PFSK-1 (cell line): ENCODE results near the gene ATP6V1C2. TPM values are rescaled to one million over a fixed set of nuclear protein-coding genes. Genes with fewer than 3 reads are reported as not detected.

Experiments
- FOXP2 ChIP-seq: optimal IDR thresholded peaks from 2 replicates; pipeline ENCODE3; 2011; ENCODE audit warnings: borderline replicate concordance, control low read depth, inconsistent platforms; ENCODE audit not compliant: insufficient read depth; ENCODE audit errors: extremely low read length, extremely low read depth
- POLR2AphosphoS5 ChIP-seq: IDR thresholded peaks from 2 replicates; pipeline ENCODE4 v1.6.1; 2012; ENCODE audit warnings: low read depth, mild to moderate bottlenecking, control low read depth, low read length, moderate library complexity
- SIN3A ChIP-seq: IDR thresholded peaks from 2 replicates; pipeline ENCODE4 v1.6.1; 2012; ENCODE audit warnings: mild to moderate bottlenecking, low read length, moderate library complexity, borderline replicate concordance; ENCODE audit not compliant: insufficient read depth
- TAF1 ChIP-seq: IDR thresholded peaks from 2 replicates; pipeline ENCODE4 v1.6.1; 2012; ENCODE audit warnings: low read length, control low read depth, borderline replicate concordance; ENCODE audit not compliant: insufficient read depth
- polyA plus RNA-seq: library from polyadenylated mRNA; unstranded; fragments of >200 nt; gene quantifications from one replicate; pipeline ENCODE4 v1.2.1, GENCODE V29; 2012; ENCODE audit warnings: low read depth, missing spikeins; ENCODE audit not compliant: insufficient read length
- TF ChIP-seq, protein P1 (sequence below), 2 experiments: IDR thresholded peaks; 2 replicates each; pipeline versions ENCODE4 v1.6.1 to v1.8.0; 2011 to 2012; ENCODE audit warnings: low read depth in 2 of 2, low read length in 2 of 2, control low read depth in 1 of 2, inconsistent platforms in 1 of 2, mild to moderate bottlenecking in 1 of 2, moderate library complexity in 1 of 2; ENCODE audit not compliant: insufficient read depth in 1 of 2

ATP6V1C2 gene, protein sequence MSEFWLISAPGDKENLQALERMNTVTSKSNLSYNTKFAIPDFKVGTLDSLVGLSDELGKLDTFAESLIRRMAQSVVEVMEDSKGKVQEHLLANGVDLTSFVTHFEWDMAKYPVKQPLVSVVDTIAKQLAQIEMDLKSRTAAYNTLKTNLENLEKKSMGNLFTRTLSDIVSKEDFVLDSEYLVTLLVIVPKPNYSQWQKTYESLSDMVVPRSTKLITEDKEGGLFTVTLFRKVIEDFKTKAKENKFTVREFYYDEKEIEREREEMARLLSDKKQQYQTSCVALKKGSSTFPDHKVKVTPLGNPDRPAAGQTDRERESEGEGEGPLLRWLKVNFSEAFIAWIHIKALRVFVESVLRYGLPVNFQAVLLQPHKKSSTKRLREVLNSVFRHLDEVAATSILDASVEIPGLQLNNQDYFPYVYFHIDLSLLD
- polyA plus RNA-seq: 11.9 TPM

DNA sequence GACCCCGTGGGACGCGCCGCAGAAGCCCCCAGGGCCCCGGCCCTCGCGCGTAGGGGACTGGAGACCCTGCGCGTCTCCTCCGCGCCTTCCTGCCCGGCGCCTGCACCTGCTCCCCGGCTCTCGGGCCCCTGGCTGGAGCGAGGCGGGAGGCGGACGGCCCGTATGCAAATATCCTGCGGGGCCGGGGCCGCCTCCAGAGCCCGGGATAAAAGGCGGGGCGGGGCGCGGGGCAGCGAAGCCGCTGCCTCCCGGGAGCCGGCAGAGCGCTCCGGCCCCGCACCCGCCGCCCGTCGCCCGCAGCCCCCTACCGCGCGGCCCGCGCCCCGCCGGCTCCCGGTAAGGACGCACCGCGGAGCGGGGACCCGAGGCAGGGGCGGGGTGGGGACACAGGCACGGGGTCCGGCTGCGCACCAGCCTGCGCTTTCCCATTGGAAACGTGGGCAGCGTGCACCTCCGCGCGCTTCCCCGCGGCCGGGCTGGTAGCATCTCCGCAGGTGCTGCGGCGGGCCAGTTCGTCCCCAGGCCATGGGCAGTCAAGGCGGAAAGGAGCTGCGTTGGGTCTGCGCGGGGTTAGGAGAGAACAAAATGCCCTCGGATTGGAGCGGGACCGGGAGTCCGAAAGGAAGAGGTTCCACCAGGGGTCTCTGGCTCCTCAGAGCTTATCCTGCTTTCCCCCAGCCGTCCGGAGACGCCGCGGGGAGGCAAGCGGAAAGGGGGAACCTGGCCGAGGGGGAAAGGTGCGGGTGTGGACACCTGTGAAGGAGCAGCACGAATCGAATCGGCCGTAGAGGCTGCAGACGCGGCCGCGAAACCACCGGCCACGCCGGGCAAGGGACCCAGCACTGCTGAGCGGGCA is at the start of gene ATP6V1C2:
TSS of gene ATP6V1C2 (plus strand) at position 235 of the 856 bp plus-strand sequence. CDS start 1,220 bp downstream, outside the sequence.
- no peak for TF ChIP-seq SIN3A
- TF ChIP-seq, protein P1, sequence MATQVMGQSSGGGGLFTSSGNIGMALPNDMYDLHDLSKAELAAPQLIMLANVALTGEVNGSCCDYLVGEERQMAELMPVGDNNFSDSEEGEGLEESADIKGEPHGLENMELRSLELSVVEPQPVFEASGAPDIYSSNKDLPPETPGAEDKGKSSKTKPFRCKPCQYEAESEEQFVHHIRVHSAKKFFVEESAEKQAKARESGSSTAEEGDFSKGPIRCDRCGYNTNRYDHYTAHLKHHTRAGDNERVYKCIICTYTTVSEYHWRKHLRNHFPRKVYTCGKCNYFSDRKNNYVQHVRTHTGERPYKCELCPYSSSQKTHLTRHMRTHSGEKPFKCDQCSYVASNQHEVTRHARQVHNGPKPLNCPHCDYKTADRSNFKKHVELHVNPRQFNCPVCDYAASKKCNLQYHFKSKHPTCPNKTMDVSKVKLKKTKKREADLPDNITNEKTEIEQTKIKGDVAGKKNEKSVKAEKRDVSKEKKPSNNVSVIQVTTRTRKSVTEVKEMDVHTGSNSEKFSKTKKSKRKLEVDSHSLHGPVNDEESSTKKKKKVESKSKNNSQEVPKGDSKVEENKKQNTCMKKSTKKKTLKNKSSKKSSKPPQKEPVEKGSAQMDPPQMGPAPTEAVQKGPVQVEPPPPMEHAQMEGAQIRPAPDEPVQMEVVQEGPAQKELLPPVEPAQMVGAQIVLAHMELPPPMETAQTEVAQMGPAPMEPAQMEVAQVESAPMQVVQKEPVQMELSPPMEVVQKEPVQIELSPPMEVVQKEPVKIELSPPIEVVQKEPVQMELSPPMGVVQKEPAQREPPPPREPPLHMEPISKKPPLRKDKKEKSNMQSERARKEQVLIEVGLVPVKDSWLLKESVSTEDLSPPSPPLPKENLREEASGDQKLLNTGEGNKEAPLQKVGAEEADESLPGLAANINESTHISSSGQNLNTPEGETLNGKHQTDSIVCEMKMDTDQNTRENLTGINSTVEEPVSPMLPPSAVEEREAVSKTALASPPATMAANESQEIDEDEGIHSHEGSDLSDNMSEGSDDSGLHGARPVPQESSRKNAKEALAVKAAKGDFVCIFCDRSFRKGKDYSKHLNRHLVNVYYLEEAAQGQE (IDR thresholded peaks at IDR 0.05; ENCODE audit: insufficient read depth in 1 of 2, low read depth in 2 of 2, low read length in 2 of 2): no peak
- TF ChIP-seq POLR2AphosphoS5: no peak
- no peak for TF ChIP-seq TAF1
- TF ChIP-seq FOXP2: no peak

DNA sequence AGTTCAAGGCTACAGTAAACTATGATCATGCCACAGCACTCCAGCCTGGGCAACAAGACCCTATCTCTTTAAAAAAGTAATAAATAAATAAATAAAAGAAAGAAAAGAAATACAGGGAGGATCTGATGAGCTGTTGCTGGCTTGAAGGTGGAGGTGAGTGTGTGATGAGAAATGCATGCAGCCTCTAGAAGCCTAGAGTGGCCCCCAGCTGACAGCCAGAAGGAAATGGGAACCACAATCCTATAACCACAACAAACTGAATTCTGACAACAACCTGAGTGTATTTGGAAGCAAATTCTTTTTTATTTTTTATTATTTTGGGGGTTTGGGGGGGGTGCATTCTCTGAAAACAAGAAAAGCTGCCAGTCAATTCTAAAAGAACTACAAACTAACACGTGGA is 46.3 kb upstream of the ATP6V1C2 start:
- TF ChIP-seq SIN3A: no peak
- TF ChIP-seq, protein P1 (IDR thresholded peaks at IDR 0.05; ENCODE audit: insufficient read depth in 1 of 2, low read depth in 2 of 2, low read length in 2 of 2): no peak
- TF ChIP-seq POLR2AphosphoS5: no peak
- no peak for TF ChIP-seq TAF1
- no peak for TF ChIP-seq FOXP2

DNA sequence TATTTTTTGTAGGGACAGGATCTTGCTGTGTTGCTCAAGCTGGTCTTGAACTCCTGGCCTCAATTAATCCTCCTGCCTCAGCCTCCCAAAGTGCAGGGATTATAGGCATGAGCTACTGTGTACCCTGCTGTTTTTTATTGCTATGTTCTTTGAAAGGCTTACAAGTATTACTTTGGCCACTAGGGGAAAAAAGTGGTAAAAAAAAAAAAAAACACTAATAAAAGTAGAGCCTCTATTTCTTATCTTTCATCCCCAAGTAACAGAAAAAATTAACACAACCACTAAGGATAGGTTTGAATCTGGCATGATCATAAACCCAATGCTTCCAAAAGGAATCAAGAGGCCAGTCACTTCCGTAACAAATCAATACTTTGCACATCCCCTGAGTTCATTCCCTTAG is 43.2 kb upstream of the ATP6V1C2 start:
- TF ChIP-seq SIN3A (no peak), TAF1 (no peak), POLR2AphosphoS5 (no peak), FOXP2 (no peak)
- TF ChIP-seq, protein P1 (IDR thresholded peaks at IDR 0.05; ENCODE audit: insufficient read depth in 1 of 2, low read depth in 2 of 2, low read length in 2 of 2): no peak

DNA sequence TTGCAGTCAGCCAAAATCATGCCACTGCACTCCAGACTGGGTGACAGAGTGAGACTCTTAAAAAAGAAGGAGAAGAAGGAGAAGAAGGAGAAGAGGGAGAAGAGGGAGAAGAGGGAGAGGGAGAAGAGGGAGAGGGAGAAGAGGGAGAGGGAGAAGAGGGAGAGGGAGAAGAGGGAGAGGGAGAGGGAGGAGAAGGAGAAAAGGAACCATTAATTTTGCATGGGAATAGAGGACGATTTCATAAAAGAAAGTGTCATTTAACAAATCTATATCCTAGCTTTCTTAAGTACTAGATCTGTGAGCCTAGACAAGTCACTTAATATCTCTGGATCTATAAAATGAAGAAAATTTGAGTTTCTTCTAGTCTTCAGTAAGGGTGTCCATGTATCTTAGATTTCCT is 41.2 kb upstream of the ATP6V1C2 start:
- TF ChIP-seq TAF1 (no peak), FOXP2 (no peak), SIN3A (no peak), POLR2AphosphoS5 (no peak)
- TF ChIP-seq, protein P1 (IDR thresholded peaks at IDR 0.05; ENCODE audit: insufficient read depth in 1 of 2, low read depth in 2 of 2, low read length in 2 of 2): no peak
